H9 (cell line): Measurements from ENCODE around the gene DHRS13. TPM values are rescaled to one million over a fixed set of nuclear protein-coding genes. Genes with fewer than 3 reads are reported as not detected.

ENCODE experiments used
- DNase-seq: peaks from one replicate; pipeline ENCODE4 v3.0.0-alpha.2; 2017
- H2AFZ ChIP-seq: one replicate; pipeline ENCODE4 v1.6.1; 2013; ENCODE audit warnings: mild to moderate bottlenecking, low read length, control low read depth, moderate library complexity
- H2AK5ac ChIP-seq: 2 replicates; pipeline ENCODE4 v1.6.1; 2013; ENCODE audit warnings: low read length, control low read depth, mixed read lengths; ENCODE audit not compliant: insufficient read length
- H2BK120ac ChIP-seq: one replicate; pipeline ENCODE4 v1.6.1; 2013; ENCODE audit warnings: low read depth, mild to moderate bottlenecking, low read length, control low read depth, inconsistent platforms; ENCODE audit not compliant: poor library complexity, severe bottlenecking
- H2BK12ac ChIP-seq: 2 replicates; pipeline ENCODE4 v1.6.1; 2013; ENCODE audit warnings: low read length, control low read depth, mixed read lengths, low read depth; ENCODE audit not compliant: insufficient read length
- H2BK15ac ChIP-seq: 2 replicates; pipeline ENCODE4 v1.6.1; 2013; ENCODE audit warnings: low read depth, low read length, control low read depth
- H2BK20ac ChIP-seq: one replicate; pipeline ENCODE4 v1.6.1; 2013; ENCODE audit warnings: low read depth, mild to moderate bottlenecking, low read length, control low read depth, inconsistent platforms; ENCODE audit not compliant: poor library complexity, severe bottlenecking
- H2BK5ac ChIP-seq: 2 replicates; pipeline ENCODE4 v1.6.1; 2013; ENCODE audit warnings: low read length, control low read depth, mixed read lengths; ENCODE audit not compliant: insufficient read length
- H3K14ac ChIP-seq: 2 replicates; pipeline ENCODE4 v1.6.1; 2013; ENCODE audit warnings: low read length, control low read depth; ENCODE audit not compliant: insufficient read depth
- H3K18ac ChIP-seq: 2 replicates; pipeline ENCODE4 v1.6.1; 2013; ENCODE audit warnings: low read depth, mild to moderate bottlenecking, mixed read lengths, low read length, control low read depth; ENCODE audit not compliant: insufficient read length
- H3K23ac ChIP-seq: 2 replicates; pipeline ENCODE4 v1.6.1; 2013; ENCODE audit warnings: low read length, control low read depth, mixed read lengths, low read depth; ENCODE audit not compliant: insufficient read length
- H3K23me2 ChIP-seq: 2 replicates; pipeline ENCODE4 v1.6.1; 2013; ENCODE audit warnings: low read depth, mild to moderate bottlenecking, mixed read lengths, low read length, control low read depth; ENCODE audit not compliant: insufficient read length, poor library complexity, severe bottlenecking
- H3K27ac ChIP-seq: 2 replicates; pipeline ENCODE4 v1.5.1; 2013; ENCODE audit warnings: low read length, control low read depth, mixed read lengths, low read depth; ENCODE audit not compliant: insufficient read length
- H3K27me3 ChIP-seq: 2 replicates; pipeline ENCODE4 v1.6.1; 2013; ENCODE audit warnings: low read length, control low read depth, inconsistent platforms; ENCODE audit not compliant: insufficient read depth
- H3K4ac ChIP-seq: 2 replicates; pipeline ENCODE4 v1.6.1; 2013; ENCODE audit warnings: low read depth, mild to moderate bottlenecking, control low read depth, inconsistent platforms, low read length, moderate library complexity
- H3K4me1 ChIP-seq: 2 replicates; pipeline ENCODE4 v1.6.1; 2013; ENCODE audit warnings: low read length, control low read depth, inconsistent platforms; ENCODE audit not compliant: insufficient read depth
- H3K4me2 ChIP-seq: 2 replicates; pipeline ENCODE4 v1.6.1; 2013; ENCODE audit warnings: low read length, control low read depth, mixed read lengths; ENCODE audit not compliant: insufficient read length, insufficient read depth
- H3K56ac ChIP-seq: 2 replicates; pipeline ENCODE4 v1.6.1; 2013; ENCODE audit warnings: low read depth, mild to moderate bottlenecking, mixed read lengths, low read length, control low read depth; ENCODE audit not compliant: insufficient read length
- H3K79me1 ChIP-seq: 2 replicates; pipeline ENCODE4 v1.6.1; 2013; ENCODE audit warnings: low read depth, mild to moderate bottlenecking, moderate library complexity, low read length, control low read depth, inconsistent platforms; ENCODE audit not compliant: insufficient read depth, poor library complexity, severe bottlenecking
- H3K79me2 ChIP-seq: 2 replicates; pipeline ENCODE4 v1.6.1; 2013; ENCODE audit warnings: low read length, control low read depth, inconsistent platforms; ENCODE audit not compliant: insufficient read depth
- H3K9ac ChIP-seq: 2 replicates; pipeline ENCODE4 v1.6.1; 2013; ENCODE audit warnings: low read length, control low read depth, mixed read lengths; ENCODE audit not compliant: insufficient read length; ENCODE audit errors: extremely low read depth
- H3K9me3 ChIP-seq: one replicate; pipeline ENCODE4 v1.6.1; 2013; ENCODE audit warnings: low read depth, low read length, inconsistent platforms; ENCODE audit not compliant: control insufficient read depth
- H3T11ph ChIP-seq: one replicate; pipeline ENCODE4 v1.6.1; 2013; ENCODE audit warnings: mild to moderate bottlenecking, low read length, control low read depth, inconsistent platforms
- H4K20me1 ChIP-seq: one replicate; pipeline ENCODE4 v1.6.1; 2013; ENCODE audit not compliant: control insufficient read depth, insufficient read length, insufficient read depth
- H4K5ac ChIP-seq: 2 replicates; pipeline ENCODE4 v1.6.1; 2013; ENCODE audit warnings: low read depth, mild to moderate bottlenecking, mixed read lengths, low read length, control low read depth; ENCODE audit not compliant: insufficient read length
- H4K8ac ChIP-seq: replicated peaks from 2 replicates; pipeline ENCODE4 v1.6.1; 2013; ENCODE audit warnings: low read length, control low read depth, mixed read lengths, low read depth; ENCODE audit not compliant: insufficient read length
- H4K91ac ChIP-seq: 2 replicates; pipeline ENCODE4 v1.6.1; 2013; ENCODE audit warnings: low read depth, mild to moderate bottlenecking, moderate library complexity, mixed read lengths, low read length, control low read depth; ENCODE audit not compliant: insufficient read length
- H3K27ac Mint-ChIP-seq, 3 experiments: 2 replicates in 2 of 3; 3 replicates in 1 of 3; pipeline ENCODE4 v1.8.0; 2020 to 2021; ENCODE audit warnings: mixed read lengths in 3 of 3, mild to moderate bottlenecking in 1 of 3, moderate library complexity in 1 of 3
- H3K27me3 Mint-ChIP-seq: 2 replicates; pipeline ENCODE4 v1.8.0; 2021; ENCODE audit warnings: low read depth, mild to moderate bottlenecking, moderate library complexity, mixed read lengths
- H3K36me3 Mint-ChIP-seq, 3 experiments: 2 replicates in 2 of 3; 3 replicates in 1 of 3; pipeline ENCODE4 v1.8.0; 2020 to 2021; ENCODE audit warnings: low read depth in 3 of 3, mixed read lengths in 3 of 3; ENCODE audit not compliant: insufficient read depth in 1 of 3
- H3K4me1 Mint-ChIP-seq, 2 experiments: 2 replicates each; pipeline ENCODE4 v1.8.0; 2020; ENCODE audit warnings: mixed read lengths in 2 of 2
- H3K4me3 Mint-ChIP-seq, 2 experiments: 2 replicates in 1 of 2; 3 replicates in 1 of 2; pipeline ENCODE4 v1.8.0; 2020 to 2021; ENCODE audit warnings: mild to moderate bottlenecking in 2 of 2, mixed read lengths in 2 of 2, moderate library complexity in 1 of 2
- H3K9me3 Mint-ChIP-seq, 2 experiments: 2 replicates in 1 of 2; 3 replicates in 1 of 2; pipeline ENCODE4 v1.8.0; 2020; ENCODE audit warnings: mild to moderate bottlenecking in 2 of 2, mixed read lengths in 2 of 2, moderate library complexity in 1 of 2
- WGBS: extraction: QIAGEN DNeasy Blood & Tissue Kit; methylation state at CpG from one replicate; pipeline ENCODE4 v1.1.7; 2013; ENCODE audit warnings: missing lambda C conversion rate, low lambda C conversion rate, mixed read lengths; ENCODE audit not compliant: insufficient read length; ENCODE audit errors: extremely low coverage; 5-methylcytosine and 5-hydroxymethylcytosine counted together
- total RNA-seq: library from RNA; stranded (reverse); gene quantifications from 2 replicates; pipeline ENCODE4 v1.2.1, GENCODE V29; 2021
- TF ChIP-seq, protein P1 (sequence below): fragments of 200-600 bp; sonication (generic); conservative IDR thresholded peaks from 3 replicates; pipeline ENCODE4 v1.8.0; 2021; ENCODE audit warnings: antibody characterized with exemption, mild to moderate bottlenecking

Gene DHRS13
- total RNA-seq, 1 experiment from 2014 or later, result 29.6 TPM

DNA sequence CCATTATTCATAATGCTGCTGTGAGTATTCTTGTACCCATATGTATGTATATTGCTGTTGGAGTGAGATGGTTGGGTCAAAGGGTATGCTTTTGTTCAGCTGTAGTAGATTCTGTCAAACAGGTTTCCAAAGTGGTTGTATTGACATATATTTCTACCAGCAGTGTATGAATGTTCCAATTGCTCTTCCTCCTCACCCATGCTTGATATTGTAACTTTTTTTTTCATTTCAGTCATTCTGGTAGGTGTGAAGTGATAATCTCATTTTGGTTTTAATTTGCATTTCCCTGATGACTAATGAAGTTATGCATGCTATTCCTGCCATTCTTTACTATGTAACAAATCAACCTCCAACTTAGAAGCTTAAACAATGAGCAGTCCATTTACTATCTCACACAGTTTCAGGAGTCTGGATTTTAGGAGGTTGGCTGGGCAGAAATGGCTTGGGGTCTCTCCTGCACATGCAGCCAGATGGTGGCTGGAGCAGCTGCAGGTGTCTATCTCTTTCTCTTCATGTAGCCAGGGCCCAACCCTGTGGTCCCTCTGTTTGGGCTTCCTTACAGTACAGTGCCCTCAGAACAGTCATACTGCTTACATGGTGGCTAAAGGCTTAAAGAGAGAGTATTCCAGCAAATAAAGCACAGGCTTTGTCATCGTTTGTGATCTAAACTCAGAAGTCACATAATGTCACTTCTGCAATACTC, 26.9 kb downstream of the DHRS13 start:
- WGBS, result no CpG with 5 or more reads among the region's 1 CpG
- Mint-ChIP-seq H3K9me3 (peaks cover 4 to 6% of the 10 kb centered on the region in 2 experiments; a peak in 3 of 5 replicates), H3K36me3 (peaks cover 11 to 32% (median 27%) of the 10 kb centered on the region in 3 experiments; a peak in 6 of 7 replicates), H3K27ac (no peak overlapping the region), H3K27me3 (peaks cover 9% of the 10 kb centered on the region), H3K4me3 (no peak overlapping the region), H3K4me1 (peaks cover 3 to 16% of the 10 kb centered on the region in 2 experiments)
- Histone ChIP-seq H3K23ac (no peak overlapping the region), H3K4me1 (no peaks in the 10 kb centered on the region), H3T11ph (no peak overlapping the region), H3K4ac (no peak overlapping the region), H2BK5ac (no peak overlapping the region), H2BK12ac (no peak overlapping the region), H3K23me2 (no peaks in the 10 kb centered on the region), H2BK15ac (no peak overlapping the region), H3K4me2 (no peak overlapping the region), H4K5ac (no peak overlapping the region), H3K9me3 (no peaks in the 10 kb centered on the region), H3K56ac (no peak overlapping the region), H3K9ac (no peak overlapping the region), H4K91ac (no peak overlapping the region), H3K79me2 (no peaks in the 10 kb centered on the region), H3K27ac (no peak overlapping the region), H2BK20ac (no peak overlapping the region), H3K14ac (no peak overlapping the region), H3K18ac (no peak overlapping the region), H4K20me1 (no peaks in the 10 kb centered on the region), H4K8ac (no peak overlapping the region), H2AFZ (no peak overlapping the region), H3K27me3 (no peaks in the 10 kb centered on the region), H3K79me1 (no peaks in the 10 kb centered on the region), H2AK5ac (no peak overlapping the region), H2BK120ac (no peak overlapping the region)
- DNase-seq, result no peak
- TF ChIP-seq, protein P1, sequence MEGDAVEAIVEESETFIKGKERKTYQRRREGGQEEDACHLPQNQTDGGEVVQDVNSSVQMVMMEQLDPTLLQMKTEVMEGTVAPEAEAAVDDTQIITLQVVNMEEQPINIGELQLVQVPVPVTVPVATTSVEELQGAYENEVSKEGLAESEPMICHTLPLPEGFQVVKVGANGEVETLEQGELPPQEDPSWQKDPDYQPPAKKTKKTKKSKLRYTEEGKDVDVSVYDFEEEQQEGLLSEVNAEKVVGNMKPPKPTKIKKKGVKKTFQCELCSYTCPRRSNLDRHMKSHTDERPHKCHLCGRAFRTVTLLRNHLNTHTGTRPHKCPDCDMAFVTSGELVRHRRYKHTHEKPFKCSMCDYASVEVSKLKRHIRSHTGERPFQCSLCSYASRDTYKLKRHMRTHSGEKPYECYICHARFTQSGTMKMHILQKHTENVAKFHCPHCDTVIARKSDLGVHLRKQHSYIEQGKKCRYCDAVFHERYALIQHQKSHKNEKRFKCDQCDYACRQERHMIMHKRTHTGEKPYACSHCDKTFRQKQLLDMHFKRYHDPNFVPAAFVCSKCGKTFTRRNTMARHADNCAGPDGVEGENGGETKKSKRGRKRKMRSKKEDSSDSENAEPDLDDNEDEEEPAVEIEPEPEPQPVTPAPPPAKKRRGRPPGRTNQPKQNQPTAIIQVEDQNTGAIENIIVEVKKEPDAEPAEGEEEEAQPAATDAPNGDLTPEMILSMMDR, result no peak
